ENCODE measurements around the gene CBLB. TPM values are rescaled to one million over a fixed set of nuclear protein-coding genes. Genes with fewer than 3 reads are reported as not detected.

CBLB gene
- total RNA-seq, 6 experiments from 2014 or later, result 9.4 to 21.4 (median 18.2) TPM

GRCh38 chr3:105788593-105788992, 80.2 kb downstream of the CBLB start:
- Histone ChIP-seq H3K4me3 (no peak overlapping the region), H3K27me3 (no peaks in the 10 kb centered on the region), H3K4me1 (peaks cover 0 to 18% (median 9%) of the 10 kb centered on the region in 4 donors), H3K27ac (peak overlapping the region in 1 of 3 donors; percentile 0), H3K36me3 (no peaks in the 10 kb centered on the region), H3K9me3 (no peaks in the 10 kb centered on the region)
- WGBS (ENCODE audit: insufficient coverage, low coverage, low lambda C conversion rate, missing lambda C conversion rate), result 89% methylated on average over 3 of the region's 3 CpGs
- intact Hi-C loops (cut with DNase I), result no loop called here
- ATAC-seq, result no peak
- TF ChIP-seq POLR2A (IDR thresholded peaks at IDR 0.05) (no peak), CTCF (IDR thresholded peaks at IDR 0.05) (no peak)
- no peak for DNase-seq

GRCh38 chr3:105787453-105787852, 81.4 kb downstream of the CBLB start:
- Histone ChIP-seq H3K27me3 (no peaks in the 10 kb centered on the region), H3K4me3 (no peak overlapping the region), H3K27ac (no peak overlapping the region), H3K4me1 (peaks cover 0 to 16% (median 4%) of the 10 kb centered on the region in 4 donors), H3K9me3 (no peaks in the 10 kb centered on the region), H3K36me3 (no peaks in the 10 kb centered on the region)
- WGBS (ENCODE audit: insufficient coverage, low coverage, low lambda C conversion rate, missing lambda C conversion rate), result 94% methylated on average over 2 of the region's 2 CpGs
- intact Hi-C loops (cut with DNase I), result no loop called here
- DNase-seq (no peak), ATAC-seq (no peak)
- no peak for TF ChIP-seq CTCF (IDR thresholded peaks at IDR 0.05)
- TF ChIP-seq POLR2A (IDR thresholded peaks at IDR 0.05), result no peak

- no peak for ATAC-seq
- H3K36me3 ChIP-seq, result no peaks in the 10 kb centered on the region
- no peaks in the 10 kb centered on the region for H3K27me3 ChIP-seq
- 100% methylated on average over 1 of the region's 1 CpG for WGBS (ENCODE audit: insufficient coverage, low coverage, low lambda C conversion rate, missing lambda C conversion rate)
- no peak overlapping the region for H3K27ac ChIP-seq
- TF ChIP-seq CTCF (IDR thresholded peaks at IDR 0.05) (no peak), POLR2A (IDR thresholded peaks at IDR 0.05) (no peak)
- intact Hi-C loops (cut with DNase I), result no loop called here
- peaks cover 0 to 11% (median 2%) of the 10 kb centered on the region in 4 donors for H3K4me1 ChIP-seq
- H3K4me3 ChIP-seq, result no peak overlapping the region
- no peaks in the 10 kb centered on the region for H3K9me3 ChIP-seq
- no peak for DNase-seq
Measured at GRCh38 chr3:105786990-105787389, 81.8 kb downstream of the CBLB start.

GRCh38 chr3:105786241-105786640, 82.6 kb downstream of the CBLB start:
- H3K27me3 ChIP-seq, result no peaks in the 10 kb centered on the region
- no peak overlapping the region for H3K4me3 ChIP-seq
- intact Hi-C loops (cut with DNase I), result no loop called here
- TF ChIP-seq CTCF (IDR thresholded peaks at IDR 0.05) (no peak), POLR2A (IDR thresholded peaks at IDR 0.05) (no peak)
- H3K36me3 ChIP-seq, result no peaks in the 10 kb centered on the region
- ATAC-seq (no peak), DNase-seq (no peak)
- WGBS (ENCODE audit: insufficient coverage, low coverage, low lambda C conversion rate, missing lambda C conversion rate), result 92% methylated on average over 4 of the region's 4 CpGs
- H3K4me1 ChIP-seq, result peaks cover 0 to 7% (median 0%) of the 10 kb centered on the region in 4 donors
- H3K27ac ChIP-seq, result no peak overlapping the region
- no peaks in the 10 kb centered on the region for H3K9me3 ChIP-seq

GRCh38 chr3:105785803-105786202, 83.0 kb downstream of the CBLB start:
- ATAC-seq (no peak), DNase-seq (no peak)
- Histone ChIP-seq H3K27me3 (no peaks in the 10 kb centered on the region), H3K4me1 (peaks cover 0 to 7% (median 0%) of the 10 kb centered on the region in 4 donors), H3K27ac (no peak overlapping the region), H3K36me3 (no peaks in the 10 kb centered on the region), H3K9me3 (no peaks in the 10 kb centered on the region), H3K4me3 (no peak overlapping the region)
- intact Hi-C loops (cut with DNase I), result no loop called here
- 65% methylated on average over 3 of the region's 3 CpGs for WGBS (ENCODE audit: insufficient coverage, low coverage, low lambda C conversion rate, missing lambda C conversion rate)
- TF ChIP-seq CTCF (IDR thresholded peaks at IDR 0.05) (no peak), POLR2A (IDR thresholded peaks at IDR 0.05) (no peak)

Data from right lobe of liver (tissue), 6 donors.